ENCODE data around the gene DNAJB6. TPM values are rescaled to one million over a fixed set of nuclear protein-coding genes. Genes with fewer than 3 reads are reported as not detected.

Gene DNAJB6
- total and polyA plus RNA-seq, 9 donors: 79.0 to 154 (median 89.2) TPM

- Histone ChIP-seq H3K4me1 (ENCODE audit: insufficient read depth) (peaks cover 6% of the 10 kb centered on the region), H3K27ac (no peak overlapping the region), H3K4me3 (no peak overlapping the region), H3K36me3 (no peaks in the 10 kb centered on the region), H3K27me3 (no peaks in the 10 kb centered on the region), H3K9me3 (no peaks in the 10 kb centered on the region)
- 50 to 57% (median 51%) methylated on average over 19 of the region's 19 CpGs for WGBS, 3 donors
- no peak for DNase-seq
- TF ChIP-seq CTCF (IDR thresholded peaks at IDR 0.05): no peak
- TF ChIP-seq POLR2A (IDR thresholded peaks at IDR 0.05): no peak
- no peak for TF ChIP-seq EP300 (IDR thresholded peaks at IDR 0.05)
- intact Hi-C loops (cut with DNase I): no loop called here
Observed at GRCh38 chr7:157389951-157390730, 53.3 kb downstream of the DNAJB6 start.

GRCh38 chr7:157391036-157391710, 54.4 kb downstream of the DNAJB6 start:
- no peak for DNase-seq
- H3K27me3 ChIP-seq: no peaks in the 10 kb centered on the region
- TF ChIP-seq POLR2A (IDR thresholded peaks at IDR 0.05): no peak
- no peak for TF ChIP-seq EP300 (IDR thresholded peaks at IDR 0.05)
- TF ChIP-seq CTCF (IDR thresholded peaks at IDR 0.05): no peak
- H3K4me3 ChIP-seq: no peak overlapping the region
- H3K4me1 ChIP-seq (ENCODE audit: insufficient read depth): peaks cover 6% of the 10 kb centered on the region
- H3K9me3 ChIP-seq: no peaks in the 10 kb centered on the region
- intact Hi-C loops (cut with DNase I): no loop called here
- H3K36me3 ChIP-seq: no peaks in the 10 kb centered on the region
- 68 to 82% (median 80%) methylated on average over 15 of the region's 15 CpGs for whole genome bisulfite sequencing, 3 donors
- H3K27ac ChIP-seq: no peak overlapping the region

- H3K27me3 ChIP-seq: no peaks in the 10 kb centered on the region
- TF ChIP-seq EP300 (IDR thresholded peaks at IDR 0.05) (no peak), POLR2A (IDR thresholded peaks at IDR 0.05) (no peak), CTCF (IDR thresholded peaks at IDR 0.05) (no peak)
- intact Hi-C loops (cut with DNase I): no loop called here
- H3K27ac ChIP-seq: no peak overlapping the region
- no peak for DNase-seq
- H3K4me1 ChIP-seq (ENCODE audit: insufficient read depth): peaks cover 7% of the 10 kb centered on the region
- H3K9me3 ChIP-seq: no peaks in the 10 kb centered on the region
- H3K4me3 ChIP-seq: no peak overlapping the region
- no peaks in the 10 kb centered on the region for H3K36me3 ChIP-seq
- 94% methylated on average over 20 of the region's 20 CpGs for WGBS, 3 donors
Observed at GRCh38 chr7:157392256-157393037, 55.6 kb downstream of the DNAJB6 start.
